Suprapubic skin (tissue), 4 donors: ENCODE measurements around the gene C1QTNF8. TPM values are rescaled to one million over a fixed set of nuclear protein-coding genes. Genes with fewer than 3 reads are reported as not detected.

Source experiments
- DNase-seq, 2 donors: peaks; one replicate each; pipeline ENCODE4 v3.0.0-alpha.2; 2019; ENCODE audit warnings: low spot score in 2 of 2
- H3K27ac ChIP-seq: fragments of 200-600 bp; sonication (generic); one replicate; pipeline ENCODE4 v1.5.1; 2019
- H3K27me3 ChIP-seq: fragments of 200-600 bp; sonication (generic); one replicate; pipeline ENCODE4 v1.5.1; 2019
- H3K36me3 ChIP-seq: fragments of 200-600 bp; sonication (generic); one replicate; pipeline ENCODE4 v1.5.1; 2019
- H3K4me1 ChIP-seq: fragments of 200-600 bp; sonication (generic); one replicate; pipeline ENCODE4 v1.5.1; 2019
- H3K4me3 ChIP-seq: fragments of 200-600 bp; sonication (generic); one replicate; pipeline ENCODE4 v1.5.1; 2019; ENCODE audit warnings: mild to moderate bottlenecking
- H3K9me3 ChIP-seq: fragments of 200-600 bp; sonication (generic); one replicate; pipeline ENCODE4 v1.5.1; 2019
- CTCF ChIP-seq, 2 donors: fragments of 200-600 bp in 1 of 2; fragments of 450-650 bp in 1 of 2; sonication (generic) in 1 of 2; IDR thresholded peaks; one replicate each; pipeline ENCODE4 v1.5.1; 2016 to 2019; ENCODE audit warnings: antibody characterized with exemption in 2 of 2, mild to moderate bottlenecking in 1 of 2, moderate library complexity in 1 of 2
- EP300 ChIP-seq: sonication (generic); formaldehyde crosslinking; IDR thresholded peaks from one replicate; pipeline ENCODE4 v1.6.1; 2017; ENCODE audit warnings: antibody characterized with exemption
- POLR2A ChIP-seq, 2 donors: fragments of 450-650 bp; IDR thresholded peaks; one replicate each; pipeline ENCODE4 v1.6.1; 2017; ENCODE audit warnings: antibody characterized with exemption in 2 of 2, mild to moderate bottlenecking in 2 of 2, moderate library complexity in 2 of 2
- POLR2AphosphoS5 ChIP-seq, 3 donors: sonication (generic); formaldehyde crosslinking; IDR thresholded peaks; one replicate each; pipeline ENCODE4 v1.6.1; 2017; ENCODE audit warnings: antibody characterized with exemption in 3 of 3
- WGBS: methylation state at CpG from one replicate; pipeline ENCODE4 v1.1.5; 2018; 5-methylcytosine and 5-hydroxymethylcytosine counted together
- total RNA-seq, 4 donors: library from RNA; depleted of rRNA; stranded (reverse); fragments of >200 nt; gene quantifications; one replicate each; pipeline ENCODE4 v1.1.0, GENCODE V29; 2016

Gene C1QTNF8
- total RNA-seq, 4 donors from 2014 or later = not detected

DNA sequence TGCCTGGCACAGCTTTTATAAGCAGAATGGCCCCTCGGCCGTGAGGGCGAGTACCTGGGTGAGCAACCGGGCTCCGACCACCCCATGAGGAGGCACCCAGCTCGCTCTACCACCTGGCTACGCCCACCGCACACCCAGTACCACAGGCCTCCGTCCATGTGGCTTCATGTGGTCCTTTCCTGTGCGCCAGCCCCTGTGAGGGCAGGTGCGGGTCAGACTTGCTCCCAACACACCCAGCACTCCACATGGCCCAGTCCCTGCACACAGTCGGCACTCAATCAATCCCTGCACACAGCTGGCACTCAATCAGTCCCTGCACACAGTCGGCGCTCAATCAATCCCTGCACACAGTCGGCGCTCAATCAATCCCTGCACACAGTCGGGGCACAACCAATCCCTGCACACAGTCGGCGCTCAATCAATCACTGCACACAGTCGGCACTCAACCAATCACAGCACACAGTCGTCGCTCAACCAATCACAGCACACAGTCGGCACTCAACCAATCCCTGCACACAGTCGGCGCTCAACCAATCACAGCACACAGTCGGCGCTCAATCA, 4.0 kb downstream of the C1QTNF8 start:
- no peak overlapping the region for H3K27ac ChIP-seq
- no peak overlapping the region for H3K4me3 ChIP-seq
- TF ChIP-seq POLR2AphosphoS5 (IDR thresholded peaks at IDR 0.05) = no peak
- no peak for TF ChIP-seq CTCF (IDR thresholded peaks at IDR 0.05)
- TF ChIP-seq EP300 = no peak
- TF ChIP-seq POLR2A (IDR thresholded peaks at IDR 0.05) = no peak
- H3K36me3 ChIP-seq = no peaks in the 10 kb centered on the region
- DNase-seq = no peak
- H3K4me1 ChIP-seq = peaks cover 19% of the 10 kb centered on the region
- peaks cover 71% of the 10 kb centered on the region for H3K27me3 ChIP-seq
- no peaks in the 10 kb centered on the region for H3K9me3 ChIP-seq
- 95% methylated on average over 19 of the region's 27 CpGs for WGBS

DNA sequence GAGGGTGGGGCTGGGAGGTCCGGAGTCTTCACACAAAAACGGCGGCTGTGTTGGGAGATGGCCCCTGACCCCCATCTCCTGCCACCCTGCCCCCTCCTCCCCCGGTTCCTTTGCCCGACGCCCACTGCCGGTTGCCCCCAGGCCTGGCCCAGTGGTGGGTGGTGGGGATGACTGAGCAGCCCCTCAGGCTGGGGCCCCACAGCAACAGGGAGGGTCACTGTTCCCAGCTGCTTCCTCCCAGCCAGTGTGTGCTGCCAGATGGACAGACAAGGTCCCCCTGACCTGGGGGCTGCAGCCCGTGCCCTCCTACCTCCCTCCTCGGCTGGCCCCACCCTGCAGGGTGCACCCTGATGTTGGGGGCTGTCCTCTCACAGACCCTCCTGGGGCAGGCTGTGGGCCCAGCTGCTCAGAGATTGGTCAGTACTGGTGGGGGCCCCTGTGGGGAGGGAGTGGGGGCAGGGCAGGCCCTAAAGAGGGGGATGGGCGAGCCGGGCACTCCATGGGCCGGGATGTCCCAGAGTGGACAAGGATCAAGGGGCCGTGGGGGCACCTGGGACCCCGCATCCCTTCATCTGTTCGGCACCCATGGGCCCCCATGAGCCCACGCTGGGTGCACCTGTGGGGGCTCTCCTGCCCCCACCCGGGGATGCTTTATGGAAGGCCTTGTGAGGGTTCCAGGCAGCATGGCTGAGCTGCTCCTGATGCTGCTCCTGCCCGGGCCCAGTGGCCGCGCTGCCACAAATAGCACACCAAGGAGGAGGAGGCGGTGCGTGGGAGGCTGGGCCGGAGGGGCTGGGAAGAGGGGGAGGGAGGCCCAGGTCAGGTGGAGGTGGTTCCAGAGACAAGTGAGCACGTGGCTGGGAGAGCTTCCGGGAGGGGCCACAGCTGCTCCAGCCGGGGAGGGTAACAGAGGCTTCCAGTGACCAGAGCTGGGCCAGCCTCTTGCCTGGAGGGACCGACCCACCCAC, 5.1 kb downstream of the C1QTNF8 start:
- WGBS = 21% methylated on average over 3 of the region's 27 CpGs
- no peak overlapping the region for H3K4me3 ChIP-seq
- no peak for DNase-seq
- no peaks in the 10 kb centered on the region for H3K9me3 ChIP-seq
- no peaks in the 10 kb centered on the region for H3K36me3 ChIP-seq
- TF ChIP-seq POLR2A (IDR thresholded peaks at IDR 0.05) = no peak
- no peak for TF ChIP-seq POLR2AphosphoS5 (IDR thresholded peaks at IDR 0.05)
- no peak for TF ChIP-seq EP300
- TF ChIP-seq CTCF (IDR thresholded peaks at IDR 0.05) = no peak
- H3K27me3 ChIP-seq = peaks cover 71% of the 10 kb centered on the region
- H3K4me1 ChIP-seq = peaks cover 19% of the 10 kb centered on the region
- H3K27ac ChIP-seq = no peak overlapping the region

DNA sequence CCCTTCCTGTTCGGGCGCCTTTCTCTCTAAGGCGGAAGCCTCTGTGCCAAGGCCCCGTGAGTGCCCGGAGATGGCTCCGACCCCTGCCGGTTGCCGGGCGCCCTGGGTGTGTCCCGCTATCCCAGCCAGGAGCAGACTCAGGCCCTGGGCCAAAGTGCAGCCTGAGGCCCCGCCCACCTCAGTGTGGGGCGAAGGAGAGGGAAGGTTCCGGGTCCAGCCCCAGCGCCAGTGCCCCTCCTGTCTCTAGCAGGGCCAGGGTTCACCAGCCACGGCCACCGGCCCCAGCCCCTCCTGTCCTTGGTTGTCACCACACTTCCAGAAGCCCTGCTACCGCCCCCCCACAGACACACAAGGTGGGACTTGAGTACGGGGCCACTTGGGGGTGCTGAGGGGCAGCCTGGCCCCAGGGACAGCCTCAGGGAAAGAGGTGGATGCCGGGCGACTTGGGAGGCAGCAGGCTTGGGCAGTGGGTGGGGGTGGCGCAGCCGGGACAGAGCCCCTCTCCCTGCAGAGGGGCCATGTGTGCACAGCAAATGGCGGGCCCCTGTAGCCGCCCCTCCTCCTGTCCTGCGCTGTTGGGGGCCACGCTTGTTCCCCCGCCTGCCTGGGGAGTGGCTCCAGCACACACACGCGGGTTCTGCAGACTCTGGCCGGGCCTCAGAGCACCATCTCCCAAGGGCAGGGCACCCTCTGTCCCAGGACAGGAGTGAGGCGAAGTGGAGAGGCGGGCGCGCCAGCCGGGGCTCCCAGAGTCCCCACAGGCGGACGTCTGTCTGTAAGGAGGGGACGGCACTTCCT, 6.0 kb downstream of the C1QTNF8 start:
- peaks cover 19% of the 10 kb centered on the region for H3K4me1 ChIP-seq
- no peaks in the 10 kb centered on the region for H3K36me3 ChIP-seq
- DNase-seq = no peak
- peak overlapping the region; percentile 28 for H3K4me3 ChIP-seq
- H3K27ac ChIP-seq = no peak overlapping the region
- peaks cover 69% of the 10 kb centered on the region for H3K27me3 ChIP-seq
- TF ChIP-seq CTCF (IDR thresholded peaks at IDR 0.05) (peak in 1 of 2 donors; percentile 9), POLR2AphosphoS5 (IDR thresholded peaks at IDR 0.05) (no peak), EP300 (no peak), POLR2A (IDR thresholded peaks at IDR 0.05) (no peak)
- 16% methylated on average over 8 of the region's 38 CpGs for WGBS
- peaks cover 5% of the 10 kb centered on the region for H3K9me3 ChIP-seq

- H3K4me3 ChIP-seq = peak overlapping the region; percentile 28
- peaks cover 11% of the 10 kb centered on the region for H3K9me3 ChIP-seq
- H3K36me3 ChIP-seq = no peaks in the 10 kb centered on the region
- no peak for DNase-seq
- TF ChIP-seq CTCF (IDR thresholded peaks at IDR 0.05) (no peak), EP300 (no peak), POLR2AphosphoS5 (IDR thresholded peaks at IDR 0.05) (no peak)
- peaks cover 19% of the 10 kb centered on the region for H3K4me1 ChIP-seq
- no peak overlapping the region for H3K27ac ChIP-seq
- no CpG with 5 or more reads among the region's 17 CpGs for WGBS
- peaks cover 69% of the 10 kb centered on the region for H3K27me3 ChIP-seq
These were observed 6.6 kb downstream of the C1QTNF8 start for GRCh38 chr16:1089439-1089821.
